ENCODE measurements around the gene PPP1R12B.

DNA sequence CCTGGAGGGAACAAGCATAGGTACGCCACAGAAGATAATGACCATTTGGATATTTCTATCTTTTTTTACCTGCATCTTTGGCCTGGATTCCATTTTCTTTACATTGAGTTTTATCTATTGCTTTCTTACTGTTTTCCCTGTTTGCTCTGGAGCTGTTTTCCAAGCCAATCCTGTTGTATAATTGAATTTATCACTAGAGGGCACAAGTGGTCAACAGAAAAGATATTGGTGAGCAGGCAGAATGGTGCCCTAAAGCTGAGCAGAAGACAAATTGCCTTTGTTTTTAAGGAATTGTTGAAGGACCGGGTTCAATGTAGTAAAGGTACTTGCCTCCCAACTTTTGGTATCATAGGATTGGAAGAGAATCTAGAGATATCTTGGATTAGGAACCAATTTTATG lies 152.8 kb downstream of the PPP1R12B start:
- TF ChIP-seq CTCF (conservative IDR thresholded peaks at IDR 0.05; ENCODE audit: low read length) = peak; percentile 72
- no peak for TF ChIP-seq EZH2phosphoT487 (IDR thresholded peaks at IDR 0.05; ENCODE audit: borderline replicate concordance, low read depth, low read length)

Measured in OCI-LY7 (cell line).